Measurements from ENCODE around the gene SNX14. TPM values are rescaled to one million over a fixed set of nuclear protein-coding genes. Genes with fewer than 3 reads are reported as not detected.

SNX14 gene
- total RNA-seq, 1 experiment from 2014 or later = 84.8 TPM

GRCh38 chr6:85472744-85473143 lies 120.9 kb downstream of the SNX14 start:
- intact Hi-C loops (cut with micrococcal nuclease) = no loop called here
- H4K20me1 ChIP-seq (ENCODE audit: insufficient read depth) = no peaks in the 10 kb centered on the region
- no peak overlapping the region for H3K9ac ChIP-seq (ENCODE audit: low read length)
- no TSS peak for BruUV-seq (replicated peaks)
- H3K4me1 ChIP-seq (ENCODE audit: control insufficient read depth in 1 of 2, insufficient read depth in 2 of 2, low read length in 2 of 2) = peaks cover 10 to 53% of the 10 kb centered on the region in 2 experiments
- RAD21 ChIA-PET (ENCODE audit: low non-redundant PET in 1 of 2, low total read pairs in 2 of 2, uncharacterized antibody in 2 of 2, unreplicated experiment in 2 of 2) = no interaction called here
- no peak overlapping the region for H3K4me2 ChIP-seq (ENCODE audit: low read length)
- no peak for ATAC-seq
- H3K4me3 ChIP-seq (replicated peaks in 1 of 2; ENCODE audit: low read depth in 1 of 2, low read length in 2 of 2) = no peak overlapping the region
- no peak overlapping the region for H2AFZ ChIP-seq (ENCODE audit: low read depth, low read length, poor library complexity, severe bottlenecking)
- DNase-seq (ENCODE audit: low read depth, low spot score) = no peak
- no peaks in the 10 kb centered on the region for H3K9me2 ChIP-seq (ENCODE audit: insufficient read depth)
- TF ChIP-seq MAX (IDR thresholded peaks at IDR 0.05) (no peak), RAD21 (IDR thresholded peaks at IDR 0.05; ENCODE audit: low read depth) (no peak), CEBPB (IDR thresholded peaks at IDR 0.05; ENCODE audit: low read depth) (no peak), ELF1 (IDR thresholded peaks at IDR 0.05; ENCODE audit: borderline replicate concordance, low read depth) (no peak), SP1 (IDR thresholded peaks at IDR 0.05; ENCODE audit: low read depth) (no peak), ATF3 (IDR thresholded peaks at IDR 0.05) (no peak), JUND (IDR thresholded peaks at IDR 0.05) (no peak)
- CTCF ChIA-PET = interaction anchor here (1.1 kb wide), 1 partner anchor 10 kb away, joined by 4 read pairs; no protein-coding TSS in a partner anchor
- no peaks in the 10 kb centered on the region for H3K27me3 ChIP-seq (ENCODE audit: insufficient read depth, low read length)
- H3K79me2 ChIP-seq (ENCODE audit: insufficient read depth, low read length) = no peaks in the 10 kb centered on the region
- POLR2A ChIA-PET = interaction anchor here (1.1 kb wide), 1 partner anchor 8 kb away, joined by 4 read pairs; no protein-coding TSS in a partner anchor
- no peak overlapping the region for H3K27ac ChIP-seq (ENCODE audit: low read depth, low read length)
- no peaks in the 10 kb centered on the region for H3K9me3 ChIP-seq (ENCODE audit: control insufficient read depth in 1 of 2, insufficient read depth in 1 of 2, low read depth in 1 of 2, low read length in 2 of 2)
- H3K36me3 ChIP-seq (ENCODE audit: control insufficient read depth in 1 of 2, insufficient read depth in 2 of 2, low read length in 2 of 2) = peaks cover 0 to 10% of the 10 kb centered on the region in 2 experiments; a peak in 2 of 4 replicates

GRCh38 chr6:85470023-85470410 lies 123.6 kb downstream of the SNX14 start:
- DNase-seq (ENCODE audit: low read depth, low spot score) = no peak
- no TSS peak for BruUV-seq (replicated peaks)
- H3K9ac ChIP-seq (ENCODE audit: low read length) = peak overlapping the region; percentile 25; the same call in 1 of the 2 replicates
- no peak overlapping the region for H2AFZ ChIP-seq (ENCODE audit: low read depth, low read length, poor library complexity, severe bottlenecking)
- POLR2A ChIA-PET = interaction anchor here (1.7 kb wide), 1 partner anchor 9 kb away, joined by 9 read pairs; no protein-coding TSS in a partner anchor
- no peaks in the 10 kb centered on the region for H4K20me1 ChIP-seq (ENCODE audit: insufficient read depth)
- H3K4me1 ChIP-seq (ENCODE audit: control insufficient read depth in 1 of 2, insufficient read depth in 2 of 2, low read length in 2 of 2) = peaks cover 21 to 75% of the 10 kb centered on the region in 2 experiments
- H3K4me2 ChIP-seq (ENCODE audit: low read length) = peak overlapping the region; percentile 57
- H3K9me3 ChIP-seq (ENCODE audit: control insufficient read depth in 1 of 2, insufficient read depth in 1 of 2, low read depth in 1 of 2, low read length in 2 of 2) = no peaks in the 10 kb centered on the region
- ATAC-seq = peak; percentile 15; the same call in 1 of the 2 replicates
- no peak overlapping the region for H3K27ac ChIP-seq (ENCODE audit: low read depth, low read length)
- CTCF ChIA-PET = interaction anchor here (3.3 kb wide), 1 partner anchor 13 kb away, joined by 17 read pairs; no protein-coding TSS in a partner anchor
- no peaks in the 10 kb centered on the region for H3K79me2 ChIP-seq (ENCODE audit: insufficient read depth, low read length)
- RAD21 ChIA-PET (ENCODE audit: low non-redundant PET in 1 of 2, low total read pairs in 2 of 2, uncharacterized antibody in 2 of 2, unreplicated experiment in 2 of 2) = no interaction called here
- H3K4me3 ChIP-seq (replicated peaks in 1 of 2; ENCODE audit: low read depth in 1 of 2, low read length in 2 of 2) = no peak overlapping the region
- H3K9me2 ChIP-seq (ENCODE audit: insufficient read depth) = no peaks in the 10 kb centered on the region
- intact Hi-C loops (cut with micrococcal nuclease) = no loop called here
- H3K36me3 ChIP-seq (ENCODE audit: control insufficient read depth in 1 of 2, insufficient read depth in 2 of 2, low read length in 2 of 2) = peaks cover 0 to 9% of the 10 kb centered on the region in 2 experiments; a peak in 1 of 4 replicates
- no peaks in the 10 kb centered on the region for H3K27me3 ChIP-seq (ENCODE audit: insufficient read depth, low read length)
- TF ChIP-seq CEBPB (IDR thresholded peaks at IDR 0.05; ENCODE audit: low read depth) = no peak
- no peak for TF ChIP-seq POLR2A (IDR thresholded peaks at IDR 0.05; ENCODE audit: borderline replicate concordance, extremely low read depth, insufficient read depth, insufficient read length)
- TF ChIP-seq ATF3 (IDR thresholded peaks at IDR 0.05) = no peak
- TF ChIP-seq SIN3A (IDR thresholded peaks at IDR 0.05; ENCODE audit: low read depth) = no peak
- no peak for TF ChIP-seq JUND (IDR thresholded peaks at IDR 0.05)
- no peak for TF ChIP-seq CBX3 (IDR thresholded peaks at IDR 0.05; ENCODE audit: low read depth)
- no peak for TF ChIP-seq EZH2 (IDR thresholded peaks at IDR 0.05)
- TF ChIP-seq MAX (IDR thresholded peaks at IDR 0.05) = no peak
- no peak for TF ChIP-seq SRF (IDR thresholded peaks at IDR 0.05; ENCODE audit: low read depth)
- TF ChIP-seq REST (IDR thresholded peaks at IDR 0.05; ENCODE audit: low read depth) = no peak
- TF ChIP-seq ZBTB33 (IDR thresholded peaks at IDR 0.05; ENCODE audit: extremely low read depth, insufficient replicate concordance, low read length) = no peak
- no peak for TF ChIP-seq RAD21 (IDR thresholded peaks at IDR 0.05; ENCODE audit: low read depth)
